H9 (cell line): ENCODE measurements around the gene DENND4B. TPM values are rescaled to one million over a fixed set of nuclear protein-coding genes. Genes with fewer than 3 reads are reported as not detected.

Experiments
- DNase-seq: peaks from one replicate; pipeline ENCODE4 v3.0.0-alpha.2; 2017
- H2AFZ ChIP-seq: one replicate; pipeline ENCODE4 v1.6.1; 2013; ENCODE audit warnings: mild to moderate bottlenecking, low read length, control low read depth, moderate library complexity
- H2AK5ac ChIP-seq: 2 replicates; pipeline ENCODE4 v1.6.1; 2013; ENCODE audit warnings: low read length, control low read depth, mixed read lengths; ENCODE audit not compliant: insufficient read length
- H2BK120ac ChIP-seq: one replicate; pipeline ENCODE4 v1.6.1; 2013; ENCODE audit warnings: low read depth, mild to moderate bottlenecking, low read length, control low read depth, inconsistent platforms; ENCODE audit not compliant: poor library complexity, severe bottlenecking
- H2BK12ac ChIP-seq: 2 replicates; pipeline ENCODE4 v1.6.1; 2013; ENCODE audit warnings: low read length, control low read depth, mixed read lengths, low read depth; ENCODE audit not compliant: insufficient read length
- H2BK15ac ChIP-seq: 2 replicates; pipeline ENCODE4 v1.6.1; 2013; ENCODE audit warnings: low read depth, low read length, control low read depth
- H2BK20ac ChIP-seq: one replicate; pipeline ENCODE4 v1.6.1; 2013; ENCODE audit warnings: low read depth, mild to moderate bottlenecking, low read length, control low read depth, inconsistent platforms; ENCODE audit not compliant: poor library complexity, severe bottlenecking
- H2BK5ac ChIP-seq: 2 replicates; pipeline ENCODE4 v1.6.1; 2013; ENCODE audit warnings: low read length, control low read depth, mixed read lengths; ENCODE audit not compliant: insufficient read length
- H3K14ac ChIP-seq: 2 replicates; pipeline ENCODE4 v1.6.1; 2013; ENCODE audit warnings: low read length, control low read depth; ENCODE audit not compliant: insufficient read depth
- H3K18ac ChIP-seq: 2 replicates; pipeline ENCODE4 v1.6.1; 2013; ENCODE audit warnings: low read depth, mild to moderate bottlenecking, mixed read lengths, low read length, control low read depth; ENCODE audit not compliant: insufficient read length
- H3K23ac ChIP-seq: 2 replicates; pipeline ENCODE4 v1.6.1; 2013; ENCODE audit warnings: low read length, control low read depth, mixed read lengths, low read depth; ENCODE audit not compliant: insufficient read length
- H3K23me2 ChIP-seq: 2 replicates; pipeline ENCODE4 v1.6.1; 2013; ENCODE audit warnings: low read depth, mild to moderate bottlenecking, mixed read lengths, low read length, control low read depth; ENCODE audit not compliant: insufficient read length, poor library complexity, severe bottlenecking
- H3K27ac ChIP-seq: 2 replicates; pipeline ENCODE4 v1.5.1; 2013; ENCODE audit warnings: low read length, control low read depth, mixed read lengths, low read depth; ENCODE audit not compliant: insufficient read length
- H3K27me3 ChIP-seq: 2 replicates; pipeline ENCODE4 v1.6.1; 2013; ENCODE audit warnings: low read length, control low read depth, inconsistent platforms; ENCODE audit not compliant: insufficient read depth
- H3K4ac ChIP-seq: 2 replicates; pipeline ENCODE4 v1.6.1; 2013; ENCODE audit warnings: low read depth, mild to moderate bottlenecking, control low read depth, inconsistent platforms, low read length, moderate library complexity
- H3K4me1 ChIP-seq: 2 replicates; pipeline ENCODE4 v1.6.1; 2013; ENCODE audit warnings: low read length, control low read depth, inconsistent platforms; ENCODE audit not compliant: insufficient read depth
- H3K4me2 ChIP-seq: 2 replicates; pipeline ENCODE4 v1.6.1; 2013; ENCODE audit warnings: low read length, control low read depth, mixed read lengths; ENCODE audit not compliant: insufficient read length, insufficient read depth
- H3K56ac ChIP-seq: 2 replicates; pipeline ENCODE4 v1.6.1; 2013; ENCODE audit warnings: low read depth, mild to moderate bottlenecking, mixed read lengths, low read length, control low read depth; ENCODE audit not compliant: insufficient read length
- H3K79me1 ChIP-seq: 2 replicates; pipeline ENCODE4 v1.6.1; 2013; ENCODE audit warnings: low read depth, mild to moderate bottlenecking, moderate library complexity, low read length, control low read depth, inconsistent platforms; ENCODE audit not compliant: insufficient read depth, poor library complexity, severe bottlenecking
- H3K79me2 ChIP-seq: 2 replicates; pipeline ENCODE4 v1.6.1; 2013; ENCODE audit warnings: low read length, control low read depth, inconsistent platforms; ENCODE audit not compliant: insufficient read depth
- H3K9ac ChIP-seq: 2 replicates; pipeline ENCODE4 v1.6.1; 2013; ENCODE audit warnings: low read length, control low read depth, mixed read lengths; ENCODE audit not compliant: insufficient read length; ENCODE audit errors: extremely low read depth
- H3K9me3 ChIP-seq: one replicate; pipeline ENCODE4 v1.6.1; 2013; ENCODE audit warnings: low read depth, low read length, inconsistent platforms; ENCODE audit not compliant: control insufficient read depth
- H3T11ph ChIP-seq: one replicate; pipeline ENCODE4 v1.6.1; 2013; ENCODE audit warnings: mild to moderate bottlenecking, low read length, control low read depth, inconsistent platforms
- H4K20me1 ChIP-seq: one replicate; pipeline ENCODE4 v1.6.1; 2013; ENCODE audit not compliant: control insufficient read depth, insufficient read length, insufficient read depth
- H4K5ac ChIP-seq: 2 replicates; pipeline ENCODE4 v1.6.1; 2013; ENCODE audit warnings: low read depth, mild to moderate bottlenecking, mixed read lengths, low read length, control low read depth; ENCODE audit not compliant: insufficient read length
- H4K8ac ChIP-seq: replicated peaks from 2 replicates; pipeline ENCODE4 v1.6.1; 2013; ENCODE audit warnings: low read length, control low read depth, mixed read lengths, low read depth; ENCODE audit not compliant: insufficient read length
- H4K91ac ChIP-seq: 2 replicates; pipeline ENCODE4 v1.6.1; 2013; ENCODE audit warnings: low read depth, mild to moderate bottlenecking, moderate library complexity, mixed read lengths, low read length, control low read depth; ENCODE audit not compliant: insufficient read length
- H3K27ac Mint-ChIP-seq, 3 experiments: 2 replicates in 2 of 3; 3 replicates in 1 of 3; pipeline ENCODE4 v1.8.0; 2020 to 2021; ENCODE audit warnings: mixed read lengths in 3 of 3, mild to moderate bottlenecking in 1 of 3, moderate library complexity in 1 of 3
- H3K27me3 Mint-ChIP-seq: 2 replicates; pipeline ENCODE4 v1.8.0; 2021; ENCODE audit warnings: low read depth, mild to moderate bottlenecking, moderate library complexity, mixed read lengths
- H3K36me3 Mint-ChIP-seq, 3 experiments: 2 replicates in 2 of 3; 3 replicates in 1 of 3; pipeline ENCODE4 v1.8.0; 2020 to 2021; ENCODE audit warnings: low read depth in 3 of 3, mixed read lengths in 3 of 3; ENCODE audit not compliant: insufficient read depth in 1 of 3
- H3K4me1 Mint-ChIP-seq, 2 experiments: 2 replicates each; pipeline ENCODE4 v1.8.0; 2020; ENCODE audit warnings: mixed read lengths in 2 of 2
- H3K4me3 Mint-ChIP-seq, 2 experiments: 2 replicates in 1 of 2; 3 replicates in 1 of 2; pipeline ENCODE4 v1.8.0; 2020 to 2021; ENCODE audit warnings: mild to moderate bottlenecking in 2 of 2, mixed read lengths in 2 of 2, moderate library complexity in 1 of 2
- H3K9me3 Mint-ChIP-seq, 2 experiments: 2 replicates in 1 of 2; 3 replicates in 1 of 2; pipeline ENCODE4 v1.8.0; 2020; ENCODE audit warnings: mild to moderate bottlenecking in 2 of 2, mixed read lengths in 2 of 2, moderate library complexity in 1 of 2
- WGBS: extraction: QIAGEN DNeasy Blood & Tissue Kit; methylation state at CpG from one replicate; pipeline ENCODE4 v1.1.7; 2013; ENCODE audit warnings: missing lambda C conversion rate, low lambda C conversion rate, mixed read lengths; ENCODE audit not compliant: insufficient read length; ENCODE audit errors: extremely low coverage; 5-methylcytosine and 5-hydroxymethylcytosine counted together
- total RNA-seq: library from RNA; stranded (reverse); gene quantifications from 2 replicates; pipeline ENCODE4 v1.2.1, GENCODE V29; 2021
- TF ChIP-seq, protein P1 (sequence below): fragments of 200-600 bp; sonication (generic); conservative IDR thresholded peaks from 3 replicates; pipeline ENCODE4 v1.8.0; 2021; ENCODE audit warnings: antibody characterized with exemption, mild to moderate bottlenecking

Gene DENND4B
- total RNA-seq, 1 experiment from 2014 or later, result 84.6 TPM

GRCh38 chr1:153944005-153944826, 2.3 kb downstream of the DENND4B start:
- Histone ChIP-seq H4K91ac (no peak overlapping the region), H3K9me3 (no peaks in the 10 kb centered on the region), H3T11ph (no peak overlapping the region), H3K4me2 (no peak overlapping the region), H3K9ac (no peak overlapping the region), H2BK120ac (no peak overlapping the region), H2BK15ac (no peak overlapping the region), H2BK5ac (no peak overlapping the region), H2AFZ (no peak overlapping the region), H3K56ac (no peak overlapping the region), H4K20me1 (no peaks in the 10 kb centered on the region), H3K23me2 (peaks cover 5% of the 10 kb centered on the region), H3K27ac (no peak overlapping the region), H3K4ac (no peak overlapping the region), H3K27me3 (no peaks in the 10 kb centered on the region), H3K14ac (no peak overlapping the region), H2BK12ac (no peak overlapping the region), H3K4me1 (no peaks in the 10 kb centered on the region; the same call in 1 of the 2 replicates), H2BK20ac (no peak overlapping the region), H3K79me2 (no peaks in the 10 kb centered on the region), H3K79me1 (peaks cover 3% of the 10 kb centered on the region), H4K8ac (no peak overlapping the region), H3K23ac (no peak overlapping the region), H4K5ac (no peak overlapping the region), H2AK5ac (no peak overlapping the region), H3K18ac (no peak overlapping the region)
- H3K27ac Mint-ChIP-seq, result 0 out of 7 replicates have a peak overlapping the region, but pooled peaks of 1 of the 3 experiments have one; percentile 9
- H3K27me3 Mint-ChIP-seq, result no peaks in the 10 kb centered on the region
- no peak for DNase-seq
- H3K9me3 Mint-ChIP-seq, result no peaks in the 10 kb centered on the region
- no CpG with 5 or more reads among the region's 15 CpGs for WGBS
- peak overlapping the region; percentile 82 to 93 for H3K4me3 Mint-ChIP-seq
- H3K36me3 Mint-ChIP-seq, result peaks cover 16 to 56% (median 42%) of the 10 kb centered on the region in 3 experiments
- TF ChIP-seq, protein P1, sequence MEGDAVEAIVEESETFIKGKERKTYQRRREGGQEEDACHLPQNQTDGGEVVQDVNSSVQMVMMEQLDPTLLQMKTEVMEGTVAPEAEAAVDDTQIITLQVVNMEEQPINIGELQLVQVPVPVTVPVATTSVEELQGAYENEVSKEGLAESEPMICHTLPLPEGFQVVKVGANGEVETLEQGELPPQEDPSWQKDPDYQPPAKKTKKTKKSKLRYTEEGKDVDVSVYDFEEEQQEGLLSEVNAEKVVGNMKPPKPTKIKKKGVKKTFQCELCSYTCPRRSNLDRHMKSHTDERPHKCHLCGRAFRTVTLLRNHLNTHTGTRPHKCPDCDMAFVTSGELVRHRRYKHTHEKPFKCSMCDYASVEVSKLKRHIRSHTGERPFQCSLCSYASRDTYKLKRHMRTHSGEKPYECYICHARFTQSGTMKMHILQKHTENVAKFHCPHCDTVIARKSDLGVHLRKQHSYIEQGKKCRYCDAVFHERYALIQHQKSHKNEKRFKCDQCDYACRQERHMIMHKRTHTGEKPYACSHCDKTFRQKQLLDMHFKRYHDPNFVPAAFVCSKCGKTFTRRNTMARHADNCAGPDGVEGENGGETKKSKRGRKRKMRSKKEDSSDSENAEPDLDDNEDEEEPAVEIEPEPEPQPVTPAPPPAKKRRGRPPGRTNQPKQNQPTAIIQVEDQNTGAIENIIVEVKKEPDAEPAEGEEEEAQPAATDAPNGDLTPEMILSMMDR, result no peak
- peaks cover 10 to 17% of the 10 kb centered on the region in 2 experiments for H3K4me1 Mint-ChIP-seq
